NB4 (cell line): ENCODE data around the gene KIAA1586.

Source experiments
- CTCF ChIP-seq: IDR thresholded peaks from one replicate; pipeline ENCODE4 v1.5.1; 2012; ENCODE audit warnings: low read depth, low read length
- POLR2A ChIP-seq: IDR thresholded peaks from 2 replicates; pipeline ENCODE4 v1.6.1; 2011; ENCODE audit warnings: mild to moderate bottlenecking; ENCODE audit not compliant: insufficient read length; ENCODE audit errors: extremely low read depth

GRCh38 chr6:57035549-57035948 lies 10.9 kb upstream of the KIAA1586 start:
- TF ChIP-seq POLR2A = no peak
- TF ChIP-seq CTCF = no peak
